Activated CD4-positive, alpha-beta T cell treated with anti-CD3 and anti-CD28 coated beads, Interleukin-2, Interleukin-4, amounts not matched to agents 100 ng/mL and 50 ng/mL, durations not matched to agents 16 hours and 8 hours (primary cell): ENCODE data around the gene GORASP2.

Experiments
- DNase-seq: peaks from one replicate; pipeline ENCODE4 v3.0.0-alpha.2; 2020; ENCODE audit warnings: low spot score

The GORASP2 gene

GRCh38 chr2:170999654-171000053 is 70.6 kb downstream of the GORASP2 start:
- no peak for DNase-seq

- no peak for DNase-seq
Observed at GRCh38 chr2:171004363-171004762, 75.3 kb downstream of the GORASP2 start.

- no peak for DNase-seq
Observed at GRCh38 chr2:171004833-171005232, 75.8 kb downstream of the GORASP2 start.

GRCh38 chr2:171008550-171009205 is 79.6 kb downstream of the GORASP2 start:
- DNase-seq, result no peak

GRCh38 chr2:171009386-171009785 is 80.3 kb downstream of the GORASP2 start:
- no peak for DNase-seq

- DNase-seq, result no peak
Observed at GRCh38 chr2:171013851-171014250, 84.8 kb downstream of the GORASP2 start.

- DNase-seq, result no peak
Observed at GRCh38 chr2:171016125-171016524, 87.1 kb downstream of the GORASP2 start.
